BE2C (cell line): ENCODE results near the gene BPIFB6.

Source experiments
- DNase-seq: peaks from one replicate; pipeline ENCODE4 v3.0.0-alpha.2; 2020
- H3K27me3 ChIP-seq: fragments of 250-450 bp; sonication (Bioruptor Pico); 2 replicates; pipeline ENCODE4 v1.5.1; 2020; ENCODE audit warnings: mild to moderate bottlenecking
- H3K36me3 ChIP-seq: fragments of 250-450 bp; sonication (Bioruptor Pico); 2 replicates; pipeline ENCODE4 v1.5.1; 2020; ENCODE audit warnings: mild to moderate bottlenecking
- H3K4me1 ChIP-seq: fragments of 250-450 bp; sonication (Bioruptor Pico); 2 replicates; pipeline ENCODE4 v1.5.1; 2020
- H3K4me3 ChIP-seq: 2 replicates; pipeline ENCODE4 v1.5.1; 2011; ENCODE audit warnings: low read depth, low read length
- H3K9me3 ChIP-seq: fragments of 250-450 bp; sonication (Bioruptor Pico); 2 replicates; pipeline ENCODE4 v1.5.1; 2020
- CTCF ChIP-seq: IDR thresholded peaks from 2 replicates; pipeline ENCODE4 v1.5.1; 2012; ENCODE audit warnings: mild to moderate bottlenecking, low read depth, low read length

Gene BPIFB6

GRCh38 chr20:33062105-33062824 lies 30.8 kb downstream of the BPIFB6 start:
- Histone ChIP-seq H3K36me3 (no peaks in the 10 kb centered on the region), H3K27me3 (no peaks in the 10 kb centered on the region), H3K4me1 (no peaks in the 10 kb centered on the region), H3K9me3 (no peaks in the 10 kb centered on the region), H3K4me3 (no peak overlapping the region)
- DNase-seq, result no peak
- TF ChIP-seq CTCF, result no peak

GRCh38 chr20:33062825-33063149 lies 31.3 kb downstream of the BPIFB6 start:
- DNase-seq, result no peak
- Histone ChIP-seq H3K9me3 (no peaks in the 10 kb centered on the region), H3K4me1 (no peaks in the 10 kb centered on the region), H3K4me3 (no peak overlapping the region), H3K36me3 (no peaks in the 10 kb centered on the region), H3K27me3 (no peaks in the 10 kb centered on the region)
- TF ChIP-seq CTCF, result no peak

- DNase-seq, result no peak
- no peaks in the 10 kb centered on the region for H3K36me3 ChIP-seq
- H3K27me3 ChIP-seq, result no peaks in the 10 kb centered on the region
- H3K9me3 ChIP-seq, result no peaks in the 10 kb centered on the region
- H3K4me1 ChIP-seq, result no peaks in the 10 kb centered on the region
- no peak overlapping the region for H3K4me3 ChIP-seq
- TF ChIP-seq CTCF, result no peak
These were observed 31.8 kb downstream of the BPIFB6 start for GRCh38 chr20:33063271-33063670.

GRCh38 chr20:33064572-33065287 lies 33.3 kb downstream of the BPIFB6 start:
- Histone ChIP-seq H3K27me3 (no peaks in the 10 kb centered on the region), H3K9me3 (no peaks in the 10 kb centered on the region), H3K4me1 (no peaks in the 10 kb centered on the region), H3K4me3 (no peak overlapping the region), H3K36me3 (no peaks in the 10 kb centered on the region)
- TF ChIP-seq CTCF, result no peak
- no peak for DNase-seq

GRCh38 chr20:33065785-33066184 lies 34.3 kb downstream of the BPIFB6 start:
- TF ChIP-seq CTCF, result no peak
- DNase-seq, result no peak

GRCh38 chr20:33067806-33068205 lies 36.4 kb downstream of the BPIFB6 start:
- TF ChIP-seq CTCF, result no peak
- Histone ChIP-seq H3K4me3 (no peak overlapping the region), H3K9me3 (no peaks in the 10 kb centered on the region), H3K36me3 (no peaks in the 10 kb centered on the region), H3K27me3 (no peaks in the 10 kb centered on the region), H3K4me1 (no peaks in the 10 kb centered on the region)
- no peak for DNase-seq

More at GRCh38 chr20:33065785-33066184, 34.3 kb downstream of the BPIFB6 start:
- Histone ChIP-seq H3K9me3 (no peaks in the 10 kb centered on the region), H3K4me1 (no peaks in the 10 kb centered on the region), H3K36me3 (no peaks in the 10 kb centered on the region), H3K27me3 (no peaks in the 10 kb centered on the region), H3K4me3 (no peak overlapping the region)
